HG03521 (cell line): ENCODE data around the gene OR51A4.
"Not testable (repeated sequence)": the region's sequence is repeated elsewhere in the genome, so short reads cannot be mapped to it uniquely, and the experiment has no call there.

ENCODE experiments used
- ATAC-seq: cut with Tn5 transposase; IDR thresholded peaks from one replicate; pipeline ENCODE4 v1.9.1; 2021; ENCODE audit warnings: mild to moderate bottlenecking, moderate library complexity; ENCODE audit not compliant: unreplicated experiment

OR51A4 gene, protein sequence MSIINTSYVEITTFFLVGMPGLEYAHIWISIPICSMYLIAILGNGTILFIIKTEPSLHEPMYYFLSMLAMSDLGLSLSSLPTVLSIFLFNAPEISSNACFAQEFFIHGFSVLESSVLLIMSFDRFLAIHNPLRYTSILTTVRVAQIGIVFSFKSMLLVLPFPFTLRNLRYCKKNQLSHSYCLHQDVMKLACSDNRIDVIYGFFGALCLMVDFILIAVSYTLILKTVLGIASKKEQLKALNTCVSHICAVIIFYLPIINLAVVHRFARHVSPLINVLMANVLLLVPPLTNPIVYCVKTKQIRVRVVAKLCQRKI

GRCh38 chr11:4947505-4947904 is at the start of gene OR51A4:
TSS of gene OR51A4 (minus strand) at chr11:4947605. CDS start at chr11:4947100, 505 bp downstream.
- no peak for ATAC-seq

- ATAC-seq: no peak
Observed at GRCh38 chr11:4994551-4994950, 47.1 kb upstream of the OR51A4 start, which contains the start of gene OR51L1. TSS of gene OR51L1 (plus strand) at chr11:4994851. CDS start at chr11:4998983, 4,132 bp downstream.

GRCh38 chr11:4991060-4991459 is 43.7 kb upstream of the OR51A4 start:
- ATAC-seq: no peak

DNA sequence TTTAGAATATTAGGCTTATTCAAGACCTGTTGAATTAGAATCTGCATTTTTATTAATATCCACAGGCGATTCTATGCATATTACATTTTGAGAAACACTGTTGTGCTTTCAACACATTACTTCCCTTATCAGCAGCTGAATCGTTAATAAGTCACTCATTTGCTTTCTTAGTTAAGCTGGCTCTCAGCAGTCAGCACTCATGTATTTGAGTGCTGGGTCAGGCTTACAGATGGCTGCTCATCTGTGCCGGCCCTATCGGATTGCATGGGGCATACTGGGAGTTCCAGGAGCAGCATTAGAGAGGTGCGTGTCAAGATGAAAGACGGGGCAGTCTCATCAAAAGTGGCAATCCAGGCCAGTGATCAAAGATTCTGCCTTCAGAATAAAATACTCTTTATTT is 36.4 kb upstream of the OR51A4 start:
- ATAC-seq: no peak

- no peak for ATAC-seq
Observed at GRCh38 chr11:4982678-4983077, 35.3 kb upstream of the OR51A4 start.

DNA sequence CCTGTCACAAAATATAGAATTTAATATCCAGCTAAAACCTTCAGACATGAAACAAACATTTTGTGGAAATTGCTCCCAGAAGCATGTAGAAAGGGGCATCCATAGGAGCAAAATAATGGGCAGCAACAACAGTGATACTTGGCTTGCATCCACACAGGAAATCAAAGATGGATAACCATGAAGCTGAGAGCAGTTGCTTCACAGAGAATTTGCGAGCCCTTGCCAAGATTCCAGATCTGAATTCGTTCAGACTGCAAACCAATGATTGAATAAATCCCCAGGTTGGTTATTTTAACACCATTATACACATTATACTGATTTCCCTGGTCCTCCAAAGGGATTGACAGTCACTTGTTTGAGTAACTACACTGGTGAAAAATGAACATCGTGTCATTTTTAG is 31.6 kb upstream of the OR51A4 start:
- no peak for ATAC-seq

DNA sequence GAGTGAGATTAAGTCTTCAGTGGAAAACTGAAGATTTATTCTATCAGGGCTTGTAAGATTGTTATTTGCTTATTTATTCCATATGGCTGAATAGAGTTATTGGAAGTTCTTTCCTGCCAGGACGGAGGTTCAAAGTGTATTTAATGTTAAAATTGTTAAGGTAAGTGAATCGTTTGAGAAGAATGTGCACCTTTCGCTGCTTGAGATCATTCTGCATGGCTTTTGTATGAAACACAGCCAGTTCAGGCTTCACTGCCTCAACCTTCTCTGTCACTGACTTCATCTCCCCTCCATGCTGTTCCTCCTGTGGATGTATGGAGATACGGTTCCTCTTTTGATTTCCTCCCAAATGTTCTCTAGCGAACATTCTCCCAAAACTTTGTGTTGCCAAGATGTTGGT is 28.0 kb upstream of the OR51A4 start:
- no peak for ATAC-seq

GRCh38 chr11:4962816-4963215 is 15.4 kb upstream of the OR51A4 start:
- no peak for ATAC-seq

- no peak for ATAC-seq
Observed at GRCh38 chr11:4960877-4961276, 13.5 kb upstream of the OR51A4 start.

GRCh38 chr11:4957396-4957795 is 10.0 kb upstream of the OR51A4 start:
- ATAC-seq: no peak

GRCh38 chr11:4955613-4956012 is 8.2 kb upstream of the OR51A4 start, which contains the start of gene OR51A2:
TSS of gene OR51A2 (minus strand) at chr11:4955713. CDS start at chr11:4955713, 0 bp downstream.
- not testable (repeated sequence) for ATAC-seq

DNA sequence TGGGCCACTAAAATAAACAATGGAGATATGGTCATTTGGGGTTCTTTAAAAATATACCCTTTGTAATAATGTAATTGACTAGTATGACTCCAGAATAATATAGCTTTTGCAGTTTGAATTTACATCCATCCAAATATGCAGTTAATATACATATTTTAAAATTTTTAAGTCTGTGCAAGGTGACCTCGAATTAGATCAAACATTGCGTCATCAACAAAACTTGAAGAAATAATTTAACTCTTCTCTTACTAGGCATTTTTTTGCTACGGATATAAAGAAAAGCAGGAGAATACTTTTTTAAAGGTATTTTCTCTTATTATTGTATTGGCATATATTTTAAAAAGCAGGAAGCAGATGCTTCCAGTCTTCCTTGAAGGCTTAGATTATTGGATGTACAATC is 10.7 kb downstream of the OR51A4 start:
- ATAC-seq: no peak

- no peak for ATAC-seq
Observed at GRCh38 chr11:4932751-4933150, 14.7 kb downstream of the OR51A4 start.

DNA sequence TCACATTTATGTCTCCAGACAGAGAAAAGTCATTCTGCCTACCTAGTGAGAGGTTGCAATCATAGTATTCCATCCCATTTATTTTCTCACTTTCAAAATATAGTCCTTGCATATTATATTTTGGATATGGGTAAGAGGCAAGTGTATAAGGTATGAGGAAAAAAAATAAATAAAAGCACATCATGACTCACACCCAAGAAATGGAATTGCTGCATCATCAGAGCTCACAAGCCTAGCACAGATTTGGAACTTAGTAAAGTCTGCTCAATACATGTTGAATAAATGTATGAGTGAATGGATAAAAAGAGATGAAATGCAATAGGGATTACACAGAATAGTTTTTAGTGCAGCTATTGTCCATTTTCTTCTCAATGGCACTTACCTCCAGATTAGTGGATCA is 20.8 kb downstream of the OR51A4 start:
- no peak for ATAC-seq

DNA sequence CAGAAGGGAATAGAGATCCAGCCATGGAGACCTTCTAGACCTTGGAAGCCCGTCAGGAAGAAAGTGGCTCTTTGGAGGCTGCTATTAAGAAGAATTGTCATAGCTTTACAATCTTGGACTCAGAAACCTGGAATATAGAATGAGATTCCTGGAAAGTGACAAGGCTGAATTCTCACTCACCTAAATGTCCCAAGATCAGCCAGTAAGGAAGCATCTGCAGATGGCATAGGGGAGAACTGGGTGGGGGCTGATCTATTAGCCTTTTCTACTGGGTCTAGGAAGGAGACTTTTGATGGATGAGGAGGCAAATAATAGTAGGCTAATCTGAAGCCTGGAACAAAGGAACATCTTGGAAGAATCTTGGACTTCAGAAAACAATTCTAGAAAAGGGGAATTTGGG is 23.2 kb downstream of the OR51A4 start, which contains the start of gene OR51G1:
Gene OR51G1, minus strand, starts transcription at position 101 of the 400 bp plus-strand sequence. Its CDS starts 0 bp downstream, at position 101.
- no peak for ATAC-seq

DNA sequence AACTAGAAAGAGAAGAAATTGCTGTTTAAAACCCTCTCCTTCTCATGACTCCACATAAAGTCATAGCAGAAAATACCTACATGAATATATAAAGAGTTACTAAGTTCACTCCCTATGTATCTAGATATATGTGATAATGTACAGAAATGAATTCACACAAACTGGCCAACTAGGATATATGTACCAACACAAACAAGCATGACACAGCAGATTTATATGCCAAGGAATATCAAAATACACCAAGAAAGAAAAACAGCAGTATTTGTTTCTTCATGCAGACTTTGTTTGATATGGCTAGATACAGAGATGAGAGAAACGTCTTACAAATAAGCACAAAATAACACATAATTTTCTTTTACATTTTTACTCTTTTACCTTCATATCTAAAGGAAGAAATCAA is 25.1 kb downstream of the OR51A4 start:
- no peak for ATAC-seq

GRCh38 chr11:4921796-4922195 is 25.6 kb downstream of the OR51A4 start:
- no peak for ATAC-seq

DNA sequence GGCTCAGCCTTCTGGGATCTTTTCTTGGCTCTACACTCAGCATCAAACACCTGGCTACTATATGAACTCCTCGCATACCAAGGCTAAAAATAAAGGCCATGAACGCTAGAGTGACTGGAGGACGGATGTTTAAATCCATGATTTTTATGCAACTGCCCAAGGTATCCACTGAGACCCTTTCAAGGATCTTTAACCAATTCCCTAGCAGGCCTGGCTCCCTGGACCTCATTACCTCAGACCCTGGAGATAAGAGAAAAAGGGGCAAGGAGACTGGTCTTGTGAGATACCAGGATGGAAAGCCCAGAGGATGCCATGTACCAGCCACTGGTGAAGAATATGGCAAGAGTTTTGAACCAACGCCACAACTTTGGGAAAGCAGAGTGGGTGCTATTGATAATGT is 28.2 kb downstream of the OR51A4 start, which contains the start of gene OR51G2:
Gene OR51G2, minus strand, starts transcription at position 101 of the 400 bp plus-strand sequence. CDS start 3,687 bp downstream, outside the sequence.
- no peak for ATAC-seq

- no peak for ATAC-seq
Observed at GRCh38 chr11:4916581-4916980, 30.8 kb downstream of the OR51A4 start.

GRCh38 chr11:4903484-4903883 is 43.9 kb downstream of the OR51A4 start, which contains the start of gene OR51A7:
TSS of gene OR51A7 (plus strand) at chr11:4903783. CDS start at chr11:4907370, 3,587 bp downstream.
- ATAC-seq: no peak
